Astrocyte (in vitro differentiated cells and primary cell): ENCODE data around the gene DLGAP1. TPM values are rescaled to one million over a fixed set of nuclear protein-coding genes. Genes with fewer than 3 reads are reported as not detected.

Source experiments
- DNase-seq: peaks from one replicate; pipeline ENCODE4 v3.0.0-alpha.2; 2010; ENCODE audit warnings: low read depth
- FAIRE-seq: peaks from 2 replicates; lab custom pipeline; 2011; peaks lifted over from hg19 to GRCh38; lab: Jason Lieb, UNC
- H2AFZ ChIP-seq: 2 replicates; pipeline ENCODE4 v1.6.0; 2012; ENCODE audit warnings: low read depth, low read length, inconsistent platforms
- H3K27ac ChIP-seq: 2 replicates; pipeline ENCODE4 v1.5.1; 2011; ENCODE audit warnings: low read depth, low read length, inconsistent platforms
- H3K27me3 ChIP-seq: 2 replicates; pipeline ENCODE4 v1.6.0; 2011; ENCODE audit warnings: low read length, inconsistent platforms; ENCODE audit not compliant: insufficient read depth
- H3K36me3 ChIP-seq: 2 replicates; pipeline ENCODE4 v1.5.1; 2011; ENCODE audit warnings: low read length, inconsistent platforms; ENCODE audit not compliant: insufficient read depth
- H3K4me1 ChIP-seq: 2 replicates; pipeline ENCODE4 v1.5.1; 2011; ENCODE audit warnings: low read length, inconsistent platforms; ENCODE audit not compliant: insufficient read depth
- H3K4me2 ChIP-seq: 2 replicates; pipeline ENCODE4 v1.6.0; 2012; ENCODE audit warnings: low read length, inconsistent platforms
- H3K4me3 ChIP-seq: 2 replicates; pipeline ENCODE4 v1.5.1; 2011; ENCODE audit warnings: low read depth, mild to moderate bottlenecking, low read length, inconsistent platforms; ENCODE audit not compliant: insufficient read depth
- H3K79me2 ChIP-seq: 2 replicates; pipeline ENCODE4 v1.6.0; 2012; ENCODE audit warnings: mild to moderate bottlenecking, low read length, inconsistent platforms; ENCODE audit not compliant: insufficient read depth
- H3K9ac ChIP-seq: 2 replicates; pipeline ENCODE4 v1.6.0; 2012; ENCODE audit warnings: mild to moderate bottlenecking, low read length, inconsistent platforms
- H3K9me3 ChIP-seq: 2 replicates; pipeline ENCODE4 v1.5.1; 2012; ENCODE audit warnings: low read depth, mild to moderate bottlenecking, low read length, inconsistent platforms; ENCODE audit not compliant: insufficient read depth
- H4K20me1 ChIP-seq: 2 replicates; pipeline ENCODE4 v1.6.0; 2012; ENCODE audit warnings: low read length, inconsistent platforms; ENCODE audit not compliant: insufficient read depth
- H3K27ac Mint-ChIP-seq: one replicate; pipeline ENCODE4 v1.8.0; 2021; ENCODE audit warnings: mild to moderate bottlenecking, mixed read lengths; ENCODE audit not compliant: unreplicated experiment
- H3K27me3 Mint-ChIP-seq: one replicate; pipeline ENCODE4 v1.8.0; 2021; ENCODE audit warnings: low read depth, mixed read lengths; ENCODE audit not compliant: unreplicated experiment
- H3K36me3 Mint-ChIP-seq: one replicate; pipeline ENCODE4 v1.8.0; 2021; ENCODE audit warnings: low read depth, mixed read lengths; ENCODE audit not compliant: unreplicated experiment
- H3K4me1 Mint-ChIP-seq: one replicate; pipeline ENCODE4 v1.8.0; 2021; ENCODE audit warnings: low read depth, mixed read lengths; ENCODE audit not compliant: unreplicated experiment
- H3K4me3 Mint-ChIP-seq: one replicate; pipeline ENCODE4 v1.8.0; 2021; ENCODE audit warnings: mild to moderate bottlenecking, moderate library complexity, mixed read lengths; ENCODE audit not compliant: unreplicated experiment
- H3K9me3 Mint-ChIP-seq: one replicate; pipeline ENCODE4 v1.8.0; 2021; ENCODE audit warnings: mild to moderate bottlenecking, mixed read lengths; ENCODE audit not compliant: unreplicated experiment
- CTCF ChIP-seq: IDR thresholded peaks from 2 replicates; pipeline ENCODE4 v1.5.1; 2011; ENCODE audit warnings: low read depth, mild to moderate bottlenecking, inconsistent platforms, low read length, moderate library complexity; ENCODE audit not compliant: insufficient read depth
- EZH2 ChIP-seq: IDR thresholded peaks from 2 replicates; pipeline ENCODE4 v1.6.1; 2012; ENCODE audit warnings: mild to moderate bottlenecking, low read length, inconsistent platforms; ENCODE audit not compliant: insufficient read depth
- total RNA-seq: library from RNA; stranded (reverse); gene quantifications from 2 replicates; pipeline ENCODE4 v1.2.1, GENCODE V29; 2021

The DLGAP1 gene
- total RNA-seq, 1 donor from 2014 or later, result 2.3 TPM

GRCh38 chr18:4101009-4101408 is 354.1 kb downstream of the DLGAP1 start:
- H3K27ac ChIP-seq, result no peak overlapping the region
- FAIRE-seq, result no peak
- H3K27ac Mint-ChIP-seq, result no peak overlapping the region

GRCh38 chr18:4096486-4096885 is 358.6 kb downstream of the DLGAP1 start:
- FAIRE-seq, result no peak
- peaks cover 4% of the 10 kb centered on the region for H3K4me1 ChIP-seq

More at GRCh38 chr18:4101009-4101408, 354.1 kb downstream of the DLGAP1 start:
- no peak for DNase-seq
- Histone ChIP-seq H3K4me1 (peaks cover 4% of the 10 kb centered on the region), H4K20me1 (no peaks in the 10 kb centered on the region), H3K4me3 (no peak overlapping the region), H3K4me2 (no peak overlapping the region), H3K79me2 (no peaks in the 10 kb centered on the region), H3K9me3 (peaks cover 2% of the 10 kb centered on the region), H3K36me3 (no peaks in the 10 kb centered on the region), H3K27me3 (no peaks in the 10 kb centered on the region), H2AFZ (no peak overlapping the region), H3K9ac (no peak overlapping the region)
- no peaks in the 10 kb centered on the region for H3K36me3 Mint-ChIP-seq
- peaks cover 2% of the 10 kb centered on the region for H3K9me3 Mint-ChIP-seq
- H3K4me1 Mint-ChIP-seq, result peaks cover 2% of the 10 kb centered on the region
- no peak for TF ChIP-seq EZH2
- no peak for TF ChIP-seq CTCF
- no peak overlapping the region for H3K4me3 Mint-ChIP-seq
- no peaks in the 10 kb centered on the region for H3K27me3 Mint-ChIP-seq

More at GRCh38 chr18:4096486-4096885, 358.6 kb downstream of the DLGAP1 start:
- TF ChIP-seq EZH2 (no peak), CTCF (no peak)
- Histone ChIP-seq H2AFZ (peak overlapping the region; percentile 35), H3K79me2 (no peaks in the 10 kb centered on the region), H4K20me1 (no peaks in the 10 kb centered on the region), H3K4me3 (no peak overlapping the region), H3K4me2 (peak overlapping the region; percentile 34), H3K9me3 (peaks cover 2% of the 10 kb centered on the region), H3K27ac (no peak overlapping the region), H3K36me3 (no peaks in the 10 kb centered on the region), H3K27me3 (no peaks in the 10 kb centered on the region), H3K9ac (no peak overlapping the region)
- H3K4me3 Mint-ChIP-seq, result no peak overlapping the region
- H3K36me3 Mint-ChIP-seq, result no peaks in the 10 kb centered on the region
- no peak overlapping the region for H3K27ac Mint-ChIP-seq
- peaks cover 2% of the 10 kb centered on the region for H3K4me1 Mint-ChIP-seq
- H3K9me3 Mint-ChIP-seq, result peaks cover 2% of the 10 kb centered on the region
- H3K27me3 Mint-ChIP-seq, result no peaks in the 10 kb centered on the region
- DNase-seq, result peak; percentile 76
